CD4-positive, alpha-beta T cell (primary cell): ENCODE measurements around the gene PPEF1. TPM values are rescaled to one million over a fixed set of nuclear protein-coding genes. Genes with fewer than 3 reads are reported as not detected.

ENCODE experiments used
- ATAC-seq: fragments of 200-7000 bp; cut with Tn5 transposase; one replicate; pipeline ENCODE4 v1.10.0; 2022; ENCODE audit warnings: mild to moderate bottlenecking; ENCODE audit not compliant: poor library complexity
- CTCF ChIA-PET: fragments of 350-600 bp; sonication (Branson Sonifier 250); formaldehyde crosslinking; loops from one replicate; lab custom pipeline; 2021; ENCODE audit warnings: antibody characterized with exemption, inconsistent platforms; lab: Charles Lee
- POLR2A ChIA-PET: fragments of 350-600 bp; sonication (Branson Sonifier 250); formaldehyde crosslinking; loops from one replicate; lab custom pipeline; 2021; ENCODE audit warnings: antibody characterized with exemption, inconsistent platforms; lab: Charles Lee
- DNase-seq, 14 experiments: peaks; one replicate each; pipeline ENCODE4 v3.0.0-alpha.2; 2013 to 2020; ENCODE audit warnings: mixed read lengths in 2 of 14
- H3K27ac ChIP-seq, 2 donors: one replicate each; pipeline versions ENCODE4 v1.5.1 to v1.7.0; 2013; ENCODE audit warnings: low read length in 2 of 2, low read depth in 1 of 2, mild to moderate bottlenecking in 1 of 2
- H3K27me3 ChIP-seq, 2 experiments: 1 replicate in 1 of 2; 2 replicates in 1 of 2; pipeline versions ENCODE4 v1.6.1 to v1.7.0; 2013; ENCODE audit warnings: low read length in 2 of 2, control low read depth in 1 of 2, mild to moderate bottlenecking in 1 of 2, moderate library complexity in 1 of 2; ENCODE audit not compliant: insufficient read depth in 2 of 2, control insufficient read depth in 1 of 2
- H3K36me3 ChIP-seq: one replicate; pipeline ENCODE4 v1.6.1; 2013; ENCODE audit warnings: low read length, control low read depth; ENCODE audit not compliant: insufficient read depth
- H3K4me1 ChIP-seq: one replicate; pipeline ENCODE4 v1.6.1; 2013; ENCODE audit warnings: low read length, control low read depth; ENCODE audit not compliant: insufficient read depth
- H3K4me3 ChIP-seq: one replicate; pipeline ENCODE4 v1.5.1; 2013; ENCODE audit warnings: mild to moderate bottlenecking, low read length, moderate library complexity
- H3K9me3 ChIP-seq, 2 experiments: 1 replicate in 1 of 2; 2 replicates in 1 of 2; pipeline versions ENCODE4 v1.6.1 to v1.7.0; 2013; ENCODE audit warnings: low read length in 2 of 2, mild to moderate bottlenecking in 2 of 2, control low read depth in 1 of 2, moderate library complexity in 1 of 2; ENCODE audit not compliant: control insufficient read depth in 1 of 2, insufficient read depth in 1 of 2
- H3K27ac Mint-ChIP-seq: one replicate; pipeline ENCODE4 v1.8.0; 2020; ENCODE audit warnings: mixed read lengths
- H3K27me3 Mint-ChIP-seq: one replicate; pipeline ENCODE4 v1.8.0; 2021; ENCODE audit warnings: mixed read lengths
- H3K36me3 Mint-ChIP-seq: one replicate; pipeline ENCODE4 v1.8.0; 2021; ENCODE audit warnings: low read depth, mixed read lengths
- H3K4me1 Mint-ChIP-seq: one replicate; pipeline ENCODE4 v1.8.0; 2021; ENCODE audit warnings: low read depth, mixed read lengths
- H3K4me3 Mint-ChIP-seq: one replicate; pipeline ENCODE4 v1.8.0; 2020; ENCODE audit warnings: mild to moderate bottlenecking, mixed read lengths
- H3K9me3 Mint-ChIP-seq: one replicate; pipeline ENCODE4 v1.8.0; 2020; ENCODE audit warnings: mixed read lengths
- intact Hi-C, 2 experiments: fragments of 100-400 bp; cut with DNase I in 1 of 2; cut with micrococcal nuclease in 1 of 2; formaldehyde crosslinking; loops; one replicate each; pipeline versions ENCODE4 v1.15.1 to v1.9.0; 2023 to 2025; cut with DNase I, micrococcal nuclease
- total RNA-seq, 174 experiments: library from RNA in 2 of 174; stranded (reverse) in 2 of 174; gene quantifications; one replicate each; pipeline ENCODE4 v1.2.3 and lab custom pipeline; 2021 to 2026
- TF ChIP-seq, protein P1 (sequence below): fragments of 200-600 bp; IDR thresholded peaks from one replicate; pipeline ENCODE4 v1.8.0; 2022; ENCODE audit warnings: antibody characterized with exemption, mild to moderate bottlenecking

Gene PPEF1
- total RNA-seq, 2 experiments from 2014 or later: 0.34 TPM; not detected in 1

DNA sequence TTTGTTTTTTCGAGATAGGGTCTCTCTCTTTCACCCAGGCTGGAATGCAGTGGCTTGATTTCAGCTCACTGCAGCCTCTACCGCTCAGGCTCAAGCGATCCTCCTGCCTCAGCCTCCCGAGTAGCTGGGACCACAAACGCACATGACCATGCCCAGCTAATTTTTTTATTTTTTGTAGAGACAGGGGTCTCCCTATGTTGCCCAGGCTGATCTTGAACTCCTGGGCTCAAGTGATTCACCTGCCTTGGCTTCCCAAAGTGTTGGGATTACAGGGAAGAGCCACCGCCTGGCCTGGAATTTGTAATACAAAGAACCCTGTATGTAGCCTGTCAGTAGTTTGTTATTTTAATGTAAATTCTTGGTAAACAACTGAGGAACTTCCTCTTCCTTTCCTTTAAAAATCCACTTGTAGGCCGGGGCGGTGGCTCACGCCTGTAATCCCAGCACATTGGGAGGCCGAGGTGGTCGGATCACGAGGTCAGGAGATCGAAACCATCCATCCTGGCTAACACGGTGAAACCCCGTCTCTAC, 157.0 kb downstream of the PPEF1 start:
- Mint-ChIP-seq H3K27me3 (no peaks in the 10 kb centered on the region), H3K9me3 (no peaks in the 10 kb centered on the region), H3K4me1 (no peaks in the 10 kb centered on the region), H3K4me3 (no peak overlapping the region), H3K27ac (no peak overlapping the region), H3K36me3 (no peaks in the 10 kb centered on the region)
- intact Hi-C loops: no loop called here
- no peak for DNase-seq
- ChIA-PET CTCF (no interaction called here), POLR2A (no interaction called here)
- no peaks in the 10 kb centered on the region for H3K36me3 ChIP-seq
- TF ChIP-seq, protein P1, sequence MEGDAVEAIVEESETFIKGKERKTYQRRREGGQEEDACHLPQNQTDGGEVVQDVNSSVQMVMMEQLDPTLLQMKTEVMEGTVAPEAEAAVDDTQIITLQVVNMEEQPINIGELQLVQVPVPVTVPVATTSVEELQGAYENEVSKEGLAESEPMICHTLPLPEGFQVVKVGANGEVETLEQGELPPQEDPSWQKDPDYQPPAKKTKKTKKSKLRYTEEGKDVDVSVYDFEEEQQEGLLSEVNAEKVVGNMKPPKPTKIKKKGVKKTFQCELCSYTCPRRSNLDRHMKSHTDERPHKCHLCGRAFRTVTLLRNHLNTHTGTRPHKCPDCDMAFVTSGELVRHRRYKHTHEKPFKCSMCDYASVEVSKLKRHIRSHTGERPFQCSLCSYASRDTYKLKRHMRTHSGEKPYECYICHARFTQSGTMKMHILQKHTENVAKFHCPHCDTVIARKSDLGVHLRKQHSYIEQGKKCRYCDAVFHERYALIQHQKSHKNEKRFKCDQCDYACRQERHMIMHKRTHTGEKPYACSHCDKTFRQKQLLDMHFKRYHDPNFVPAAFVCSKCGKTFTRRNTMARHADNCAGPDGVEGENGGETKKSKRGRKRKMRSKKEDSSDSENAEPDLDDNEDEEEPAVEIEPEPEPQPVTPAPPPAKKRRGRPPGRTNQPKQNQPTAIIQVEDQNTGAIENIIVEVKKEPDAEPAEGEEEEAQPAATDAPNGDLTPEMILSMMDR: no peak
- H3K4me3 ChIP-seq: no peak overlapping the region
- ATAC-seq: no peak
- no peaks in the 10 kb centered on the region for H3K4me1 ChIP-seq
- H3K27ac ChIP-seq: no peak overlapping the region
- no peaks in the 10 kb centered on the region for H3K9me3 ChIP-seq
- no peaks in the 10 kb centered on the region for H3K27me3 ChIP-seq

DNA sequence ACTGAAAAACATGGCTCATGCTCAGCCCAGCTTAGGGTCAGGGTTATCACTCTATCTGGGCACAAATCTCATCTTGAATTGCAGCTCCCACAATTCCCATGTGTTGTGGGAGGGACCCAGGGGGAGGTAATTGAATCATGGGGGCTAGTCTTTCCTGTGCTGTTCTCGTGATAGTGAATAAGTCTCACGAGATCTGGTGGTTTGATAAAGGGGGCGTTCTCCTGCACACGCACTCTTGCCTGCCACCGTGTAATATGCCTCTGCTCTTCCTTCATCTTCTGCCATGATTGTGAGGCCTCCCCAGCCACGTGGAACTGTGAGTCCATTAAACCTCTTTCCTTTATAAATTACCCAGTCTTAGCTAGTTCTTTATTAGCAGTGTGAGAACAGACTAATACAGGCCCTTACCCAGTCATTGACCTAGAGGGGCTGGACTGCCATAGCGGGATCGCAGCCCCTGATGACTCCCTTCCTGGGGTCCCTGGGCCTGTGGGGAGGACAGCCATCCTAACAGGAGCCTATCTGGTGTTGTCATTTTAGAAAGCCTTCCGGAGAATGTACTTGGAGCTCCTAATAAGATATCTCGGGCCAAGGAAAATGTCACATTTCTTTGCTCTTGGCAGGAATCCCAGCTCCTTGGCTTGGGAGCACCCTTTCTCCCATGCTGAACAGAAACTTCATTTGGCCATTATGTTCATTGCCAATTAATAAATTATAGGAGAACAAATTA, 163.9 kb downstream of the PPEF1 start:
- no peaks in the 10 kb centered on the region for H3K9me3 Mint-ChIP-seq
- TF ChIP-seq, protein P1: no peak
- Histone ChIP-seq H3K36me3 (no peaks in the 10 kb centered on the region), H3K4me1 (peaks cover 2% of the 10 kb centered on the region), H3K27ac (no peak overlapping the region), H3K27me3 (peaks cover 0 to 2% of the 10 kb centered on the region in 2 experiments), H3K9me3 (no peaks in the 10 kb centered on the region), H3K4me3 (no peak overlapping the region)
- POLR2A ChIA-PET: no interaction called here
- H3K4me1 Mint-ChIP-seq: no peaks in the 10 kb centered on the region
- no peak overlapping the region for H3K27ac Mint-ChIP-seq
- CTCF ChIA-PET: no interaction called here
- no peaks in the 10 kb centered on the region for H3K27me3 Mint-ChIP-seq
- ATAC-seq (no peak), DNase-seq (no peak)
- intact Hi-C loops: no loop called here
- no peak overlapping the region for H3K4me3 Mint-ChIP-seq
- H3K36me3 Mint-ChIP-seq: no peaks in the 10 kb centered on the region

DNA sequence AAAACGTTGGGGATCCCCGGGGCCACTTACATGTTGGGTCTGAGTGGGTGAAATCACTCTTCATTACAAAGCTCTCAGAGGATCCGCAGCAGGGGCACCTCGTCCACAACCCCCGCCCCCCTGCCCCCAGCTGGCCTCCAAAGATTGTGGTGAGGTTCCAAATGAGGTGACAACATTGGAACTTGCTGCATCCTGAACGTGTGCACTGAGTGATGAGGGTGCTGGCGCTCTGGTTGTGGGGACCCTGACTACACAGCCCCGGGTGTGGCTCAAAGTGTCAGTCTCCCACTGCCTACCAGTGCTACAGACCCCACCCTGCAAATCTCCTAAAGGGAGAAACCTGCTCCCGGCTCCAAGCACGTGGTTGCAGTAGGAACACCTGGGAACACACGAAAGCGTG, 164.5 kb downstream of the PPEF1 start:
- H3K9me3 ChIP-seq: no peaks in the 10 kb centered on the region
- intact Hi-C loops: no loop called here
- H3K36me3 ChIP-seq: no peaks in the 10 kb centered on the region
- DNase-seq (no peak), ATAC-seq (no peak)
- CTCF ChIA-PET: no interaction called here
- POLR2A ChIA-PET: no interaction called here
- no peak overlapping the region for H3K27ac Mint-ChIP-seq
- H3K4me3 Mint-ChIP-seq: no peak overlapping the region
- no peaks in the 10 kb centered on the region for H3K36me3 Mint-ChIP-seq
- no peak overlapping the region for H3K27ac ChIP-seq
- no peaks in the 10 kb centered on the region for H3K9me3 Mint-ChIP-seq
- TF ChIP-seq, protein P1: no peak
- H3K27me3 Mint-ChIP-seq: no peaks in the 10 kb centered on the region
- no peak overlapping the region for H3K4me3 ChIP-seq
- no peaks in the 10 kb centered on the region for H3K4me1 Mint-ChIP-seq
- peaks cover 2% of the 10 kb centered on the region for H3K4me1 ChIP-seq
- peaks cover 0 to 2% of the 10 kb centered on the region in 2 experiments for H3K27me3 ChIP-seq
